Measurements from ENCODE around the gene SMNDC1.

The SMNDC1 gene

DNA sequence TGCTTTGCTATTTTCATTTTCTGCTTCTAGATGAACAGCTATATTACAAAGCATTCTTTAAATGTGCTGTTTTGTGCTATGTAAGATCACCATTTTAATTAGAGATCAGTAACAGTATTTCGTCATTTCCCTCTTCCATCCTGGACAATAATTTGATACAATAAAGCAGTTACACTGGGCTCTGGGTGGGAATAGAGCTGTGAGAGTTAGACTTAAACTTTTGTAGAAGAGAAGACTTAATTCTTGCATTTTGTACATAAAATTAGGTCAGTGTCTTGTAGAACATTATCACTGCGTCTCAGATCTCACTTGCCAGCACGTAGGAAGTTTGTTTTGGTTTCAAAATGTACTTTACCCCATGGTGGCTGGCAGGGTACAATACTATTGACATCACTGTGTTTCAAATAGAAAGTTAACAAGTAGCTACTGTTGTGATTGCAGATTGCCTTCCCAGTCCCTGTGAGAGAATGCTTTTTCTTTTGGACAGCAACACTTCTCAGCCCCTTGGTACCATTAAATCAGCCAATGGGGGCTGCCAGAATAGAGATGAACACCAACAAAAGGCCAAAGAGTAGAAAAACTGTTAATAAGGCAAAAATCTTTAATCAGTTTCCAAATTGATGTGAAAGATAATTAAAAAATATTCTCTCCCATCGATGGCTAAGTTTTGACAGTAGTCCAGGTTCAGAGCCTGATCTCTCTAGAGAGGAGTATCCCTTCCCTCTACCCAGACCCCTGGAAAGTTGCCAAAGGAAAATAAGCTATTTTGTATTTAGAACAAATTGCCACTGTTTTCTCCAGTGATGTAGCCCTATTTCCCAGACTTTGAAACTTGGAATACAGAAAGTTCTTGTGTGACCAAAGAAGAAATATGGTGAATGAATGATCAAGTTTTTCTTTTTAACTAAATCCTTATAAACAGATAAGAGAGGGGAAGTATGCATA lies 35.1 kb downstream of the SMNDC1 start:
- Histone ChIP-seq H3F3A (ENCODE audit: low read depth) (no peaks in the 10 kb centered on the region), H3K9me3 (ENCODE audit: insufficient read depth, low read depth, low read length) (no peaks in the 10 kb centered on the region), H3K4me2 (ENCODE audit: low read depth, low read length, poor library complexity, severe bottlenecking) (peak overlapping the region; percentile 39), H2AFZ (ENCODE audit: low read length) (no peak overlapping the region), H3K9me2 (replicated peaks; ENCODE audit: low read depth, low read length) (no peaks in the 10 kb centered on the region), H3K27me3 (ENCODE audit: insufficient read depth, low read length, poor library complexity, severe bottlenecking) (no peaks in the 10 kb centered on the region), H3K36me3 (ENCODE audit: insufficient read depth, low read length) (no peaks in the 10 kb centered on the region), H4K20me1 (ENCODE audit: insufficient read depth, low read length, poor library complexity, severe bottlenecking) (no peaks in the 10 kb centered on the region), H3K4me1 (ENCODE audit: insufficient read depth, low read length, poor library complexity, severe bottlenecking) (peaks cover 37% of the 10 kb centered on the region), H3K79me2 (ENCODE audit: insufficient read depth, low read length) (peaks cover 6% of the 10 kb centered on the region; the same call in 1 of the 2 replicates), H3K9ac (ENCODE audit: low read depth, low read length, poor library complexity, severe bottlenecking) (peak overlapping the region; percentile 5), H3K4me3 (ENCODE audit: low read length, poor library complexity, severe bottlenecking) (no peak overlapping the region)
- TF ChIP-seq, protein P1, sequence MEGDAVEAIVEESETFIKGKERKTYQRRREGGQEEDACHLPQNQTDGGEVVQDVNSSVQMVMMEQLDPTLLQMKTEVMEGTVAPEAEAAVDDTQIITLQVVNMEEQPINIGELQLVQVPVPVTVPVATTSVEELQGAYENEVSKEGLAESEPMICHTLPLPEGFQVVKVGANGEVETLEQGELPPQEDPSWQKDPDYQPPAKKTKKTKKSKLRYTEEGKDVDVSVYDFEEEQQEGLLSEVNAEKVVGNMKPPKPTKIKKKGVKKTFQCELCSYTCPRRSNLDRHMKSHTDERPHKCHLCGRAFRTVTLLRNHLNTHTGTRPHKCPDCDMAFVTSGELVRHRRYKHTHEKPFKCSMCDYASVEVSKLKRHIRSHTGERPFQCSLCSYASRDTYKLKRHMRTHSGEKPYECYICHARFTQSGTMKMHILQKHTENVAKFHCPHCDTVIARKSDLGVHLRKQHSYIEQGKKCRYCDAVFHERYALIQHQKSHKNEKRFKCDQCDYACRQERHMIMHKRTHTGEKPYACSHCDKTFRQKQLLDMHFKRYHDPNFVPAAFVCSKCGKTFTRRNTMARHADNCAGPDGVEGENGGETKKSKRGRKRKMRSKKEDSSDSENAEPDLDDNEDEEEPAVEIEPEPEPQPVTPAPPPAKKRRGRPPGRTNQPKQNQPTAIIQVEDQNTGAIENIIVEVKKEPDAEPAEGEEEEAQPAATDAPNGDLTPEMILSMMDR (conservative IDR thresholded peaks at IDR 0.05; ENCODE audit: low read length) = no peak

DNA sequence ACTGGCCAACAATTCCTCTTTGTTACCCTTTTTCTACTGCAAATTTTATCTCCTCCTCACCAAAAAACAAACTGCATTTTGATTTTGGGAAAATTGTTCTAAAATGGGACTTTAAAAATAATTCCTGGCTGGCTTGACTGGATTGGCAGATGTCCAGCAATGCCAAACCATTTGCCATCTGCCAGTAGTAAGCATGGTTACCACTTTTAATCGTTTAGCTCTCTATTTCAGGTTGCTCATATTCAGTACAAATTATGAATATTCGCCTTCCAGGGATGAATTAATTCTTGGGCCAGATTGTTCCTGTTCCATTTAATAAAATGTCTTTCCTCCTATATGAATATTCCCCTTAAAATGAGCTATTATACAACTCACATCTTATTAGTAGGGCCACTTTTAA lies 35.7 kb downstream of the SMNDC1 start:
- no peaks in the 10 kb centered on the region for H3K9me3 ChIP-seq (ENCODE audit: insufficient read depth, low read depth, low read length)
- no peak overlapping the region for H3K4me3 ChIP-seq (ENCODE audit: low read length, poor library complexity, severe bottlenecking)
- peaks cover 30% of the 10 kb centered on the region for H3K4me1 ChIP-seq (ENCODE audit: insufficient read depth, low read length, poor library complexity, severe bottlenecking)
- peak overlapping the region; percentile 5 for H3K9ac ChIP-seq (ENCODE audit: low read depth, low read length, poor library complexity, severe bottlenecking)
- no peak overlapping the region for H2AFZ ChIP-seq (ENCODE audit: low read length)
- H3F3A ChIP-seq (ENCODE audit: low read depth) = no peaks in the 10 kb centered on the region
- H3K36me3 ChIP-seq (ENCODE audit: insufficient read depth, low read length) = no peaks in the 10 kb centered on the region
- H3K27me3 ChIP-seq (ENCODE audit: insufficient read depth, low read length, poor library complexity, severe bottlenecking) = no peaks in the 10 kb centered on the region
- no peaks in the 10 kb centered on the region for H4K20me1 ChIP-seq (ENCODE audit: insufficient read depth, low read length, poor library complexity, severe bottlenecking)
- H3K4me2 ChIP-seq (ENCODE audit: low read depth, low read length, poor library complexity, severe bottlenecking) = peak overlapping the region; percentile 39
- TF ChIP-seq EZH2phosphoT487 (IDR thresholded peaks at IDR 0.05; ENCODE audit: borderline replicate concordance) = no peak
- TF ChIP-seq, protein P1 (conservative IDR thresholded peaks at IDR 0.05; ENCODE audit: low read length) = no peak
- peaks cover 6% of the 10 kb centered on the region; the same call in 1 of the 2 replicates for H3K79me2 ChIP-seq (ENCODE audit: insufficient read depth, low read length)
- no peaks in the 10 kb centered on the region for H3K9me2 ChIP-seq (replicated peaks; ENCODE audit: low read depth, low read length)

DNA sequence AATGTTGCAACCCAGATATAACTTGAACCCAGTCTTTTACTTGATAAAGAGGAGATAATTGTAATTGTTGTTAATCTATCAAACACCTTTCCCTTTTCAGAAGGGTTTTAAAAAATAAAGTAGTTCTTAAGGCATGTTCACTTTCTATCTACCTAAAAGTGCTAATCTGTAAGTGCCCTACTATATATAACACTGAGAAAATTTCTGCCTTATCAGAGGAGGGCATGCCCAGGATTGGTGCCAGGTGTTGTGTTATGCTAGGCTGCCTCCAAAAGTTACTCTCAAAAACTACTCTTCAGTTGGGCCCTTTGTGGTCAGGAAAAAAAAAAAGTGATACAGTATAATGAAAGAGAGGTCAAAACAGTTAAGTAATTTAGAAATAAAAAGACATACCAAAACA lies 36.3 kb downstream of the SMNDC1 start:
- no peak for TF ChIP-seq EZH2phosphoT487 (IDR thresholded peaks at IDR 0.05; ENCODE audit: borderline replicate concordance)
- TF ChIP-seq, protein P1 (conservative IDR thresholded peaks at IDR 0.05; ENCODE audit: low read length) = peak; percentile 30
- Histone ChIP-seq H3K4me2 (ENCODE audit: low read depth, low read length, poor library complexity, severe bottlenecking) (peak overlapping the region; percentile 39), H3K36me3 (ENCODE audit: insufficient read depth, low read length) (no peaks in the 10 kb centered on the region), H3K9me2 (replicated peaks; ENCODE audit: low read depth, low read length) (no peaks in the 10 kb centered on the region), H3K79me2 (ENCODE audit: insufficient read depth, low read length) (peaks cover 6% of the 10 kb centered on the region; the same call in 1 of the 2 replicates), H3K4me1 (ENCODE audit: insufficient read depth, low read length, poor library complexity, severe bottlenecking) (peaks cover 25% of the 10 kb centered on the region), H3K9ac (ENCODE audit: low read depth, low read length, poor library complexity, severe bottlenecking) (peak overlapping the region; percentile 5), H4K20me1 (ENCODE audit: insufficient read depth, low read length, poor library complexity, severe bottlenecking) (no peaks in the 10 kb centered on the region), H3K9me3 (ENCODE audit: insufficient read depth, low read depth, low read length) (no peaks in the 10 kb centered on the region), H3K27me3 (ENCODE audit: insufficient read depth, low read length, poor library complexity, severe bottlenecking) (no peaks in the 10 kb centered on the region), H3F3A (ENCODE audit: low read depth) (no peaks in the 10 kb centered on the region), H2AFZ (ENCODE audit: low read length) (no peak overlapping the region), H3K4me3 (ENCODE audit: low read length, poor library complexity, severe bottlenecking) (no peak overlapping the region)

Measured in Loucy (cell line).